Stimulated activated CD4-positive, alpha-beta T cell treated with anti-CD3 and anti-CD28 coated beads, Interleukin-12 subunit alpha, Interleukin-12 subunit beta, amount 100 ng/mL, for 4 hours (primary cell): Measurements from ENCODE around the gene MCHR1.

Experiments used
- DNase-seq: peaks from one replicate; pipeline ENCODE4 v3.0.0-alpha.2; 2020

The MCHR1 gene

GRCh38 chr22:40727070-40727963, 48.0 kb downstream of the MCHR1 start:
- DNase-seq: no peak

- no peak for DNase-seq
Measured at GRCh38 chr22:40727964-40728615, 48.8 kb downstream of the MCHR1 start.

- DNase-seq: peak; percentile 36
Measured at GRCh38 chr22:40728731-40729189, 49.5 kb downstream of the MCHR1 start.

GRCh38 chr22:40729284-40729683, 50.0 kb downstream of the MCHR1 start:
- DNase-seq: no peak
